WTC11 (cell line): ENCODE measurements around the gene SLC38A7. TPM values are rescaled to one million over a fixed set of nuclear protein-coding genes. Genes with fewer than 3 reads are reported as not detected.

Experiments
- ATAC-seq: fragments of 200-7000 bp; cut with Tn5 transposase; 2 replicates; pipeline ENCODE4 v1.10.0; 2021; ENCODE audit warnings: mild to moderate bottlenecking, moderate library complexity
- CTCF ChIA-PET: fragments of 300-600 bp; sonication (Branson Sonifier 250); formaldehyde crosslinking; loops from one replicate; lab custom pipeline; 2021; ENCODE audit warnings: antibody characterized with exemption; lab: Charles Lee
- POLR2A ChIA-PET: fragments of 350-600 bp; sonication (Branson Sonifier 250); formaldehyde crosslinking; loops from one replicate; lab custom pipeline; 2021; ENCODE audit warnings: antibody characterized with exemption; lab: Charles Lee
- DNase-seq: peaks from one replicate; pipeline ENCODE4 v3.0.0; 2021; ENCODE audit warnings: low spot score
- H3K27ac Mint-ChIP-seq: 2 replicates; pipeline ENCODE4 v1.8.0; 2021; ENCODE audit warnings: mixed read lengths
- H3K27me3 Mint-ChIP-seq: 2 replicates; pipeline ENCODE4 v1.8.0; 2021; ENCODE audit warnings: low read depth, mild to moderate bottlenecking, moderate library complexity, mixed read lengths
- H3K36me3 Mint-ChIP-seq: 2 replicates; pipeline ENCODE4 v1.8.0; 2021; ENCODE audit warnings: mixed read lengths
- H3K4me1 Mint-ChIP-seq: 2 replicates; pipeline ENCODE4 v1.8.0; 2022; ENCODE audit warnings: mixed read lengths
- H3K4me3 Mint-ChIP-seq: 2 replicates; pipeline ENCODE4 v1.8.0; 2021; ENCODE audit warnings: mild to moderate bottlenecking, moderate library complexity, mixed read lengths
- H3K9me3 Mint-ChIP-seq: 2 replicates; pipeline ENCODE4 v1.8.0; 2021; ENCODE audit warnings: mixed read lengths
- CBFB ChIP-seq: sonication (generic); formaldehyde crosslinking; IDR thresholded peaks from 2 replicates; pipeline ENCODE4 v1.8.1; 2022; ENCODE audit warnings: mild to moderate bottlenecking, low read depth, missing genetic modification reagents
- ESRRA ChIP-seq: sonication (generic); formaldehyde crosslinking; IDR thresholded peaks from 2 replicates; pipeline ENCODE4 v1.8.1; 2022; ENCODE audit warnings: mild to moderate bottlenecking, missing genetic modification reagents, borderline replicate concordance
- ETV6 ChIP-seq: sonication (generic); formaldehyde crosslinking; IDR thresholded peaks from 2 replicates; pipeline ENCODE4 v1.8.1; 2022; ENCODE audit warnings: mild to moderate bottlenecking, missing genetic modification reagents
- FOXK1 ChIP-seq: sonication (generic); formaldehyde crosslinking; IDR thresholded peaks from 2 replicates; pipeline ENCODE4 v1.8.0; 2022; ENCODE audit warnings: mild to moderate bottlenecking, moderate library complexity, missing genetic modification reagents
- GRHL2 ChIP-seq: fragments of 250-450 bp; sonication (Bioruptor Pico); IDR thresholded peaks from 2 replicates; pipeline ENCODE4 v1.8.0; 2022; ENCODE audit warnings: mild to moderate bottlenecking, moderate library complexity; ENCODE audit not compliant: insufficient replicate concordance, severe bottlenecking
- GTF2I ChIP-seq: fragments of 250-450 bp; sonication (Bioruptor Pico); conservative IDR thresholded peaks from 2 replicates; pipeline ENCODE4 v1.4.0; 2021; ENCODE audit warnings: mild to moderate bottlenecking
- IRF2 ChIP-seq: sonication (generic); formaldehyde crosslinking; IDR thresholded peaks from 2 replicates; pipeline ENCODE4 v1.8.0; 2022; ENCODE audit warnings: low read depth, missing genetic modification reagents, borderline replicate concordance
- JAZF1 ChIP-seq: fragments of 250-450 bp; sonication (Bioruptor Pico); IDR thresholded peaks from 2 replicates; pipeline ENCODE4 v1.9.0; 2021; ENCODE audit warnings: moderate library complexity, mild to moderate bottlenecking, inconsistent platforms
- JUN ChIP-seq: sonication (generic); formaldehyde crosslinking; IDR thresholded peaks from 2 replicates; pipeline ENCODE4 v1.8.0; 2023; ENCODE audit warnings: mild to moderate bottlenecking, missing genetic modification reagents
- NR2C2 ChIP-seq: sonication (generic); formaldehyde crosslinking; IDR thresholded peaks from 2 replicates; pipeline ENCODE4 v1.8.0; 2022; ENCODE audit warnings: mild to moderate bottlenecking, missing genetic modification reagents
- SOX15 ChIP-seq: fragments of 250-450 bp; sonication (Bioruptor Pico); IDR thresholded peaks from 2 replicates; pipeline ENCODE4 v1.9.0; 2021; ENCODE audit warnings: mild to moderate bottlenecking
- SP1 ChIP-seq: sonication (generic); formaldehyde crosslinking; conservative IDR thresholded peaks from 2 replicates; pipeline ENCODE4 v1.8.1; 2022; ENCODE audit warnings: missing genetic modification reagents
- ZNF232 ChIP-seq: sonication (generic); formaldehyde crosslinking; IDR thresholded peaks from 2 replicates; pipeline ENCODE4 v1.8.0; 2022; ENCODE audit warnings: mild to moderate bottlenecking, missing genetic modification reagents
- ZNF416 ChIP-seq: fragments of 250-450 bp; sonication (Bioruptor Pico); IDR thresholded peaks from 2 replicates; pipeline ENCODE4 v1.9.0; 2021; ENCODE audit warnings: mild to moderate bottlenecking, inconsistent platforms
- ZNF423 ChIP-seq: fragments of 250-450 bp; sonication (Bioruptor Pico); IDR thresholded peaks from 2 replicates; pipeline ENCODE4 v2.1.2; 2022; ENCODE audit warnings: mild to moderate bottlenecking, moderate library complexity
- ZNF671 ChIP-seq: fragments of 250-450 bp; sonication (Bioruptor Pico); IDR thresholded peaks from 2 replicates; pipeline ENCODE4 v1.8.0; 2021; ENCODE audit warnings: mild to moderate bottlenecking
- total RNA-seq: library from RNA; stranded (reverse); gene quantifications from 3 replicates; pipeline ENCODE4 v1.2.3, GENCODE V29; 2021
- TF ChIP-seq, protein P1 (sequence below): sonication (generic); formaldehyde crosslinking; IDR thresholded peaks from 2 replicates; pipeline ENCODE4 v1.8.1; 2023; ENCODE audit warnings: mild to moderate bottlenecking, missing genetic modification reagents, moderate library complexity
- TF ChIP-seq, protein P2 (sequence below): fragments of 250-450 bp; sonication (Bioruptor Pico); conservative IDR thresholded peaks from 2 replicates; pipeline ENCODE4 v1.9.0; 2021; ENCODE audit warnings: mild to moderate bottlenecking
- TF ChIP-seq, protein P3 (sequence below): sonication (generic); formaldehyde crosslinking; conservative IDR thresholded peaks from 2 replicates; pipeline ENCODE4 v1.8.1; 2023; ENCODE audit warnings: mild to moderate bottlenecking, low read depth, missing genetic modification reagents, moderate library complexity
- TF ChIP-seq, protein P4 (sequence below): sonication (generic); formaldehyde crosslinking; IDR thresholded peaks from 2 replicates; pipeline ENCODE4 v1.8.1; 2022; ENCODE audit warnings: low read depth, mild to moderate bottlenecking, moderate library complexity, missing genetic modification reagents, borderline replicate concordance
- TF ChIP-seq, protein P5 (sequence below): fragments of 250-450 bp; sonication (Bioruptor Pico); IDR thresholded peaks from 2 replicates; pipeline ENCODE4 v1.9.0; 2021; ENCODE audit warnings: mild to moderate bottlenecking
- TF ChIP-seq, protein P6 (sequence below): sonication (generic); formaldehyde crosslinking; IDR thresholded peaks from 2 replicates; pipeline ENCODE4 v1.8.1; 2023; ENCODE audit warnings: mild to moderate bottlenecking, moderate library complexity, missing genetic modification reagents
- TF ChIP-seq, protein P7 (sequence below): sonication (generic); formaldehyde crosslinking; IDR thresholded peaks from 2 replicates; pipeline ENCODE4 v1.8.0; 2022; ENCODE audit warnings: mild to moderate bottlenecking, missing genetic modification reagents

SLC38A7 gene
- total RNA-seq, 1 experiment from 2014 or later, result 23.1 TPM

DNA sequence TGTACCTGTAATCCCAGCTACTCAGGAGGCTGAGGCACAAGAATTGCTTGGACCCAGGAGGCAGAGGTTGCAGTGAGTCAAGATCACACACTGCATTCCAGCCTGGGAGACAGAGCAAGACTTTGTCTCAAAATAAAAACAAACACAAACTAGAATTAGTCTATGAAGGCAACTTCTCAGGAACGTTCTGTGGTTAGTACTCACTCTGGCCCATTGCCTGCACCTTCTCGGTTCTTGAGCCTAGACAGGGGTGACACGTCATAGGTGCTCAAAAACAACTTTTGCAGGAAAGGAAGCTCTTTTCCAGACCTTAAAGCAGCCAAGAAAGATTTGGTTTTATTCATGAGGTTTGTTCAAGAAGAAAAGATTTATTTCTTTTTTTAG lies 32.6 kb downstream of the SLC38A7 start (continued):
- TF ChIP-seq ESRRA (no peak), JAZF1 (CRISPR knock-in tag) (no peak), FOXK1 (no peak), ZNF423 (no peak), IRF2 (CRISPR knock-in tag) (no peak), SP1 (CRISPR knock-in tag) (no peak), ETV6 (CRISPR knock-in tag) (no peak), GRHL2 (no peak), GTF2I (CRISPR knock-in tag) (no peak), ZNF416 (no peak), CBFB (CRISPR knock-in tag) (no peak)
- TF ChIP-seq, protein P1, sequence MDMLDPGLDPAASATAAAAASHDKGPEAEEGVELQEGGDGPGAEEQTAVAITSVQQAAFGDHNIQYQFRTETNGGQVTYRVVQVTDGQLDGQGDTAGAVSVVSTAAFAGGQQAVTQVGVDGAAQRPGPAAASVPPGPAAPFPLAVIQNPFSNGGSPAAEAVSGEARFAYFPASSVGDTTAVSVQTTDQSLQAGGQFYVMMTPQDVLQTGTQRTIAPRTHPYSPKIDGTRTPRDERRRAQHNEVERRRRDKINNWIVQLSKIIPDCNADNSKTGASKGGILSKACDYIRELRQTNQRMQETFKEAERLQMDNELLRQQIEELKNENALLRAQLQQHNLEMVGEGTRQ (CRISPR knock-in tag), result no peak
- TF ChIP-seq, protein P2, sequence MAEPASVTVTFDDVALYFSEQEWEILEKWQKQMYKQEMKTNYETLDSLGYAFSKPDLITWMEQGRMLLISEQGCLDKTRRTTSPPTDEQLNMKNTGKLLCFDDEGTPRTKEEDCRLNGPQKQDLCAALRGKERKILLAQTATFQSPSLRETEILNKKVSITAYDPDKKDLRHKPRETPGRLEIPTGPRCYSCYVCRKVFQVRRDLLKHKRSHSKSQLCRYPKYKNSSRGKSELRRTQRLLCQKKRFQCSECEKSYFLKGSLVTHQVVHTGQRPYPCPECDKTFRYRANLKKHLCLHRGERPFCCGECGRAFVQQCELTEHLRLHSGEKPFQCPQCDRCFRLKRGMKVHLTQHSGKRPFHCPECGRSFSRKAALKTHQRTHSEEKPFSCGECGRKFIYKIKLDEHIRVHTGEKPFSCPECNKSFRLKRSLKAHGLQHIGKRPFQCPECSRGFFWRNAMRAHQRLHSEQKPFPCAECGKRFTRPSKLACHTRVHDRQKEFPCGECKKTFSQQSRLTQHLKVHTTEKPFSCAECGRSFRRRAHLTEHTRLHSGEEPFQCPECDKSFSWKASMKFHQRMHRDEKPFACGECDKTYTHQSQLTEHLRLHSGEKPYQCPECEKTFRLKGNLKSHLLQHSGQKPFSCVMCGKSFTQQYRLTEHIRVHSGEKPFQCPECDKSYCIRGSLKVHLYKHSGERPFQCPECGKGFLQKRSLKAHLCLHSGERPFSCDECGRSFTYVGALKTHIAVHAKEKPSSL (CRISPR knock-in tag), result no peak

DNA sequence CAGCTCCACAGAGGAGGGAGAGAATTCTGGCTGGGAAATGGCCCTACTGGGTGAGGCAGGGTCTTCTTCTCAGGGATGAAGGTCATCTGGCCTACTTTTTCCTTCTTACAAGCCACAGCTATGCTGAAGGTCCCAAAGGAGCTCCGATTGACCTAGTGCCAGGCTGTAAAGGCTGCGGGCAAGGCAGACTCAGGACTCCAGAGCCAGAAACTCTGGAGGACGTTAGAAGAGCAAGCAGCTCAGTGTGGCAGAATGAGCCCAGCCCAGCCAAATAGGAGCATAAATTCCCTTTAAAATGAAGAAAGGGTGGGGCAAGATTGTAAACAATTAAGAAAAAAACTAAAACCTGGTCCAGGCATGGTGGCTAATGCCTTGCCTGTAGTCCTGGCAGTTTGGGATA lies 34.9 kb downstream of the SLC38A7 start:
- CTCF ChIA-PET, result interaction anchor here (1.0 to 1.3 kb wide), 2 partner anchors 11 to 106 kb away, joined by 3 to 5 read pairs; no protein-coding TSS in a partner anchor
- H3K27me3 Mint-ChIP-seq, result peaks cover 12% of the 10 kb centered on the region

DNA sequence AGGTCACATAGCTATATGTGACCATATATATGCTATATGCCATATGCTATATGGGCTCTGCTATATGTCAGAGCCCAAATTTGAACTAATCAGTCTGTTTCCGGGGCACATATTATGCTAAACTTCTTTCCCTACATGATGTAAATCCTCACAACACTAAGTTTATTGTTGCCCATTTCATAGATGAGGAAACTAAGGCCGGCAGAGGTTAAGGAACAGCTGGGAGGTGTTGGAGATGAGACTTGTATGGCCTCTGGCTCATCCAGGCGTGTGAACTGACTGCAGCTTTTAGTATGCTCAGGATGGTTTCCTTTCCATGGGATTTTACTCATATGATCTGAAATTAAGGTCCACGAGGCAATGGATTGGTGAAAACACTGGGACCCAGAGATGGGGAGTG lies 37.5 kb downstream of the SLC38A7 start:
- DNase-seq (no peak), ATAC-seq (no peak)
- CTCF ChIA-PET, result interaction anchor here (1.8 kb wide), 1 partner anchor 14 kb away, joined by 8 read pairs; no protein-coding TSS in a partner anchor
- Mint-ChIP-seq H3K27me3 (no peaks in the 10 kb centered on the region), H3K27ac (no peak overlapping the region), H3K4me1 (no peaks in the 10 kb centered on the region), H3K36me3 (no peaks in the 10 kb centered on the region), H3K4me3 (no peak overlapping the region), H3K9me3 (no peaks in the 10 kb centered on the region)
- POLR2A ChIA-PET, result interaction anchor here (0.9 kb wide), 1 partner anchor 8 kb away, joined by 3 read pairs; no protein-coding TSS in a partner anchor
- TF ChIP-seq ZNF671 (CRISPR knock-in tag), result no peak
- TF ChIP-seq, protein P3, sequence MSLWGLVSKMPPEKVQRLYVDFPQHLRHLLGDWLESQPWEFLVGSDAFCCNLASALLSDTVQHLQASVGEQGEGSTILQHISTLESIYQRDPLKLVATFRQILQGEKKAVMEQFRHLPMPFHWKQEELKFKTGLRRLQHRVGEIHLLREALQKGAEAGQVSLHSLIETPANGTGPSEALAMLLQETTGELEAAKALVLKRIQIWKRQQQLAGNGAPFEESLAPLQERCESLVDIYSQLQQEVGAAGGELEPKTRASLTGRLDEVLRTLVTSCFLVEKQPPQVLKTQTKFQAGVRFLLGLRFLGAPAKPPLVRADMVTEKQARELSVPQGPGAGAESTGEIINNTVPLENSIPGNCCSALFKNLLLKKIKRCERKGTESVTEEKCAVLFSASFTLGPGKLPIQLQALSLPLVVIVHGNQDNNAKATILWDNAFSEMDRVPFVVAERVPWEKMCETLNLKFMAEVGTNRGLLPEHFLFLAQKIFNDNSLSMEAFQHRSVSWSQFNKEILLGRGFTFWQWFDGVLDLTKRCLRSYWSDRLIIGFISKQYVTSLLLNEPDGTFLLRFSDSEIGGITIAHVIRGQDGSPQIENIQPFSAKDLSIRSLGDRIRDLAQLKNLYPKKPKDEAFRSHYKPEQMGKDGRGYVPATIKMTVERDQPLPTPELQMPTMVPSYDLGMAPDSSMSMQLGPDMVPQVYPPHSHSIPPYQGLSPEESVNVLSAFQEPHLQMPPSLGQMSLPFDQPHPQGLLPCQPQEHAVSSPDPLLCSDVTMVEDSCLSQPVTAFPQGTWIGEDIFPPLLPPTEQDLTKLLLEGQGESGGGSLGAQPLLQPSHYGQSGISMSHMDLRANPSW (CRISPR knock-in tag), result no peak
- TF ChIP-seq ZNF232 (CRISPR knock-in tag), result no peak
- TF ChIP-seq, protein P4, sequence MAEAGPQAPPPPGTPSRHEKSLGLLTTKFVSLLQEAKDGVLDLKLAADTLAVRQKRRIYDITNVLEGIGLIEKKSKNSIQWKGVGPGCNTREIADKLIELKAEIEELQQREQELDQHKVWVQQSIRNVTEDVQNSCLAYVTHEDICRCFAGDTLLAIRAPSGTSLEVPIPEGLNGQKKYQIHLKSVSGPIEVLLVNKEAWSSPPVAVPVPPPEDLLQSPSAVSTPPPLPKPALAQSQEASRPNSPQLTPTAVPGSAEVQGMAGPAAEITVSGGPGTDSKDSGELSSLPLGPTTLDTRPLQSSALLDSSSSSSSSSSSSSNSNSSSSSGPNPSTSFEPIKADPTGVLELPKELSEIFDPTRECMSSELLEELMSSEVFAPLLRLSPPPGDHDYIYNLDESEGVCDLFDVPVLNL (CRISPR knock-in tag), result no peak
- no peak for TF ChIP-seq CBFB (CRISPR knock-in tag)
- TF ChIP-seq, protein P5, sequence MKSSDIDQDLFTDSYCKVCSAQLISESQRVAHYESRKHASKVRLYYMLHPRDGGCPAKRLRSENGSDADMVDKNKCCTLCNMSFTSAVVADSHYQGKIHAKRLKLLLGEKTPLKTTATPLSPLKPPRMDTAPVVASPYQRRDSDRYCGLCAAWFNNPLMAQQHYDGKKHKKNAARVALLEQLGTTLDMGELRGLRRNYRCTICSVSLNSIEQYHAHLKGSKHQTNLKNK (CRISPR knock-in tag), result no peak
- TF ChIP-seq NR2C2 (CRISPR knock-in tag), result no peak
- TF ChIP-seq, protein P6, sequence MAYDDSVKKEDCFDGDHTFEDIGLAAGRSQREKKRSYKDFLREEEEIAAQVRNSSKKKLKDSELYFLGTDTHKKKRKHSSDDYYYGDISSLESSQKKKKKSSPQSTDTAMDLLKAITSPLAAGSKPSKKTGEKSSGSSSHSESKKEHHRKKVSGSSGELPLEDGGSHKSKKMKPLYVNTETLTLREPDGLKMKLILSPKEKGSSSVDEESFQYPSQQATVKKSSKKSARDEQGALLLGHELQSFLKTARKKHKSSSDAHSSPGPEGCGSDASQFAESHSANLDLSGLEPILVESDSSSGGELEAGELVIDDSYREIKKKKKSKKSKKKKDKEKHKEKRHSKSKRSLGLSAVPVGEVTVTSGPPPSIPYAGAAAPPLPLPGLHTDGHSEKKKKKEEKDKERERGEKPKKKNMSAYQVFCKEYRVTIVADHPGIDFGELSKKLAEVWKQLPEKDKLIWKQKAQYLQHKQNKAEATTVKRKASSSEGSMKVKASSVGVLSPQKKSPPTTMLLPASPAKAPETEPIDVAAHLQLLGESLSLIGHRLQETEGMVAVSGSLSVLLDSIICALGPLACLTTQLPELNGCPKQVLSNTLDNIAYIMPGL, result no peak
- TF ChIP-seq JUN (CRISPR knock-in tag), result no peak

More for the DNA sequence above, 34.9 kb downstream of the SLC38A7 start:
- Mint-ChIP-seq H3K36me3 (no peaks in the 10 kb centered on the region), H3K9me3 (no peaks in the 10 kb centered on the region), H3K4me3 (no peak overlapping the region), H3K27ac (no peak overlapping the region), H3K4me1 (peaks cover 12% of the 10 kb centered on the region)
- no peak for TF ChIP-seq IRF2 (CRISPR knock-in tag)
- TF ChIP-seq, protein P7, sequence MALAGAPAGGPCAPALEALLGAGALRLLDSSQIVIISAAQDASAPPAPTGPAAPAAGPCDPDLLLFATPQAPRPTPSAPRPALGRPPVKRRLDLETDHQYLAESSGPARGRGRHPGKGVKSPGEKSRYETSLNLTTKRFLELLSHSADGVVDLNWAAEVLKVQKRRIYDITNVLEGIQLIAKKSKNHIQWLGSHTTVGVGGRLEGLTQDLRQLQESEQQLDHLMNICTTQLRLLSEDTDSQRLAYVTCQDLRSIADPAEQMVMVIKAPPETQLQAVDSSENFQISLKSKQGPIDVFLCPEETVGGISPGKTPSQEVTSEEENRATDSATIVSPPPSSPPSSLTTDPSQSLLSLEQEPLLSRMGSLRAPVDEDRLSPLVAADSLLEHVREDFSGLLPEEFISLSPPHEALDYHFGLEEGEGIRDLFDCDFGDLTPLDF (CRISPR knock-in tag), result no peak
- no peak for TF ChIP-seq SOX15
- POLR2A ChIA-PET, result no interaction called here
- no peak for ATAC-seq
- no peak for DNase-seq
